HepG2 (cell line): ENCODE data around the gene ATG4B. TPM values are rescaled to one million over a fixed set of nuclear protein-coding genes. Genes with fewer than 3 reads are reported as not detected.
A peak's percentile ranks its signal among the peaks of the same experiment; 100 is the strongest.

ENCODE experiments used
- ATF7-NPFF ChIP-seq: sonication (generic); formaldehyde crosslinking; IDR thresholded peaks from 2 replicates; pipeline ENCODE4 v1.8.1; 2023; ENCODE audit warnings: mild to moderate bottlenecking, low read depth, missing genetic modification reagents, moderate library complexity
- CEBPB ChIP-seq: IDR thresholded peaks from 2 replicates; pipeline ENCODE4 v1.6.1; 2011; ENCODE audit warnings: low read depth, low read length, improper control_type of control experiment, borderline replicate concordance
- CHCHD3 ChIP-seq: sonication (generic); formaldehyde crosslinking; IDR thresholded peaks from 2 replicates; pipeline ENCODE4 v1.8.0; 2022; ENCODE audit warnings: mild to moderate bottlenecking, missing genetic modification reagents, moderate library complexity
- KLF12 ChIP-seq: sonication (generic); formaldehyde crosslinking; IDR thresholded peaks from 2 replicates; pipeline ENCODE4 v1.4.0; 2020; ENCODE audit warnings: missing genetic modification reagents, borderline replicate concordance
- NFIB ChIP-seq: sonication (generic); formaldehyde crosslinking; IDR thresholded peaks from 2 replicates; pipeline ENCODE4 v1.9.0; 2021; ENCODE audit warnings: missing genetic modification reagents, mild to moderate bottlenecking, borderline replicate concordance
- NR2F6 ChIP-seq, 2 experiments: IDR thresholded peaks; 2 replicates each; pipeline ENCODE4 v1.6.1; 2016; ENCODE audit warnings: antibody characterized with exemption in 1 of 2, mild to moderate bottlenecking in 1 of 2
- PLRG1 ChIP-seq: fragments of 450-650 bp; conservative IDR thresholded peaks from 2 replicates; pipeline ENCODE4 v1.6.1; 2016
- PRPF4 ChIP-seq: fragments of 200-400 bp; formaldehyde crosslinking; IDR thresholded peaks from 2 replicates; pipeline ENCODE4 v1.6.1; 2016; ENCODE audit warnings: low read length, low read depth; ENCODE audit not compliant: poor library complexity, severe bottlenecking
- RELA ChIP-seq: sonication (generic); formaldehyde crosslinking; IDR thresholded peaks from 2 replicates; pipeline ENCODE4 v1.4.0; 2020; ENCODE audit warnings: missing genetic modification reagents
- RNF2 ChIP-seq: fragments of 450-650 bp; conservative IDR thresholded peaks from 2 replicates; pipeline ENCODE4 v1.6.1; 2016; ENCODE audit warnings: low read depth
- RXRA ChIP-seq: sonication (generic); formaldehyde crosslinking; IDR thresholded peaks from 2 replicates; pipeline ENCODE4 v1.5.1; 2020; ENCODE audit warnings: missing genetic modification reagents
- SAFB2 ChIP-seq: sonication (generic); formaldehyde crosslinking; IDR thresholded peaks from 2 replicates; pipeline ENCODE4 v1.5.1; 2020; ENCODE audit warnings: missing genetic modification reagents, low read depth, mild to moderate bottlenecking, borderline replicate concordance
- SIN3B ChIP-seq: fragments of 150-350 bp; IDR thresholded peaks from 2 replicates; pipeline ENCODE4 v1.6.1; 2014; ENCODE audit warnings: low read length
- SMAD9 ChIP-seq: sonication (generic); formaldehyde crosslinking; IDR thresholded peaks from 2 replicates; pipeline ENCODE4 v1.5.1; 2020; ENCODE audit warnings: mild to moderate bottlenecking, missing genetic modification reagents
- TFAP4 ChIP-seq: sonication (generic); IDR thresholded peaks from 2 replicates; pipeline ENCODE4 v1.6.1; 2016; ENCODE audit warnings: low read depth, borderline replicate concordance
- TFE3 ChIP-seq: IDR thresholded peaks from 2 replicates; pipeline ENCODE4 v1.6.1; 2016
- TIGD3 ChIP-seq: sonication (generic); formaldehyde crosslinking; IDR thresholded peaks from 2 replicates; pipeline ENCODE4 v1.5.1; 2020; ENCODE audit warnings: mild to moderate bottlenecking, missing genetic modification reagents, borderline replicate concordance
- ZBTB7A ChIP-seq: sonication (generic); formaldehyde crosslinking; IDR thresholded peaks from 2 replicates; pipeline ENCODE4 v1.8.0; 2022; ENCODE audit warnings: mild to moderate bottlenecking, missing genetic modification reagents
- ZBTB8A ChIP-seq: sonication (generic); formaldehyde crosslinking; IDR thresholded peaks from 2 replicates; pipeline ENCODE4 v1.4.0; 2020; ENCODE audit warnings: mild to moderate bottlenecking, low read depth, missing genetic modification reagents, borderline replicate concordance
- ZFP91 ChIP-seq: sonication (generic); formaldehyde crosslinking; IDR thresholded peaks from 2 replicates; pipeline ENCODE4 v1.9.0; 2022; ENCODE audit warnings: missing genetic modification reagents, mild to moderate bottlenecking, borderline replicate concordance
- ZIK1 ChIP-seq: sonication (generic); formaldehyde crosslinking; IDR thresholded peaks from 2 replicates; pipeline ENCODE4 v1.5.0; 2020; ENCODE audit warnings: mild to moderate bottlenecking, low read depth, missing genetic modification reagents, borderline replicate concordance
- ZNF30 ChIP-seq: sonication (generic); formaldehyde crosslinking; IDR thresholded peaks from 2 replicates; pipeline ENCODE4 v1.5.0; 2020; ENCODE audit warnings: mild to moderate bottlenecking, missing genetic modification reagents
- ZNF563 ChIP-seq: sonication (generic); formaldehyde crosslinking; IDR thresholded peaks from 2 replicates; pipeline ENCODE4 v1.8.0; 2022; ENCODE audit warnings: mild to moderate bottlenecking, moderate library complexity, missing genetic modification reagents
- ZNF580 ChIP-seq: IDR thresholded peaks from 2 replicates; pipeline ENCODE4 v1.6.1; 2016; ENCODE audit warnings: low read depth, borderline replicate concordance
- ZNF746 ChIP-seq: sonication (generic); formaldehyde crosslinking; IDR thresholded peaks from 2 replicates; pipeline ENCODE4 v1.8.0; 2022; ENCODE audit warnings: mild to moderate bottlenecking, missing genetic modification reagents
- polyA plus RNA-seq, 8 experiments: library from polyadenylated mRNA; depleted of rRNA in 3 of 8; stranded (reverse) in 7 of 8; unstranded in 1 of 8; fragments of >200 nt; fragmentation: Illumina TruSeq in 4 of 8; extraction: Trizol in 4 of 8; gene quantifications; 2 replicates each; pipeline versions ENCODE4 v1.2.1 to v1.2.3, GENCODE V29; 2011 to 2016; ENCODE audit warnings: low read depth in 4 of 8, missing spikeins in 1 of 8, mixed read lengths in 1 of 8; ENCODE audit not compliant: insufficient read depth in 1 of 8
- total RNA-seq, 5 experiments: library from RNA; depleted of rRNA; stranded (reverse); fragments of >200 nt; fragmentation: Illumina TruSeq; extraction: Trizol; gene quantifications; 2 replicates each; pipeline ENCODE4 v1.2.3, GENCODE V29; 2016; ENCODE audit warnings: low read depth in 1 of 5

ATG4B gene
- total and polyA plus RNA-seq, 2 of the 13 experiments (the other 11 are each of a cell fraction or from before 2014, with no cell fraction given), result 95.5 to 239 TPM

- TF ChIP-seq TIGD3 (CRISPR knock-in tag) (no peak), SIN3B (no peak), PRPF4 (no peak), SAFB2 (peak; percentile 73; the same call in 1 of the 2 replicates), ZBTB8A (no peak), RELA (CRISPR knock-in tag) (no peak), ZFP91 (CRISPR knock-in tag) (peak; percentile 81), ZBTB7A (peak; percentile 93), CEBPB (peak; percentile 32; the same call in 1 of the 2 replicates), KLF12 (CRISPR knock-in tag) (no peak), ZIK1 (CRISPR knock-in tag) (peak; percentile 71; the same call in 1 of the 2 replicates), TFAP4 (peak; percentile 83; the same call in 1 of the 2 replicates), NR2F6 (IDR thresholded peaks at IDR 0.05) (no peak), NR2F6 (CRISPR knock-in tag; IDR thresholded peaks at IDR 0.05) (peak; percentile 94), RNF2 (no peak), PLRG1 (no peak), RXRA (peak; percentile 93), NFIB (no peak), ZNF746 (CRISPR knock-in tag) (no peak; the same call in 1 of the 2 replicates), TFE3 (CRISPR knock-in tag) (peak; percentile 23; the same call in 1 of the 2 replicates), CHCHD3 (CRISPR knock-in tag) (0 out of 2 replicates have a peak, but pooled peaks have one; percentile 54), SMAD9 (CRISPR knock-in tag) (no peak), ATF7-NPFF (CRISPR knock-in tag) (no peak; the same call in 1 of the 2 replicates), ZNF563 (CRISPR knock-in tag) (0 out of 2 replicates have a peak, but pooled peaks have one; percentile 12), ZNF30 (CRISPR knock-in tag) (no peak), ZNF580 (peak; percentile 77; the same call in 1 of the 2 replicates)
Observed at GRCh38 chr2:241653210-241653750, 15.8 kb downstream of the ATG4B start (continued).
